Right lobe of liver (tissue), 6 donors: ENCODE measurements around the gene BANP. TPM values are rescaled to one million over a fixed set of nuclear protein-coding genes. Genes with fewer than 3 reads are reported as not detected.

Experiments used
- ATAC-seq, 4 donors: fragments of 200-7000 bp; cut with Tn5 transposase; one replicate each; pipeline ENCODE4 v1.9.1; 2020; ENCODE audit warnings: mild to moderate bottlenecking in 4 of 4, moderate library complexity in 4 of 4
- DNase-seq, 3 donors: peaks; one replicate each; pipeline ENCODE4 v3.0.0-alpha.2; 2020
- H3K27ac ChIP-seq, 3 donors: fragments of 200-600 bp; one replicate each; pipeline ENCODE4 v1.8.0; 2022
- H3K27me3 ChIP-seq, 2 donors: fragments of 200-600 bp; one replicate each; pipeline ENCODE4 v1.8.0; 2022
- H3K36me3 ChIP-seq, 4 donors: fragments of 200-600 bp; sonication (generic) in 1 of 4; one replicate each; pipeline versions ENCODE4 v1.5.1 to v1.8.0; 2017 to 2022; ENCODE audit warnings: control low read depth in 1 of 4
- H3K4me1 ChIP-seq, 4 donors: fragments of 200-600 bp; sonication (generic) in 1 of 4; one replicate each; pipeline versions ENCODE4 v1.5.1 to v1.8.0; 2017 to 2022; ENCODE audit warnings: control low read depth in 1 of 4
- H3K4me3 ChIP-seq, 3 donors: fragments of 200-600 bp; one replicate each; pipeline ENCODE4 v1.8.0; 2022
- H3K9me3 ChIP-seq, 4 donors: fragments of 200-600 bp; sonication (generic) in 1 of 4; one replicate each; pipeline versions ENCODE4 v1.5.1 to v1.8.0; 2017 to 2022; ENCODE audit warnings: control low read depth in 1 of 4
- POLR2A ChIP-seq: fragments of 450-650 bp; IDR thresholded peaks from one replicate; pipeline ENCODE4 v1.6.1; 2017; ENCODE audit warnings: antibody characterized with exemption, mild to moderate bottlenecking
- WGBS: methylation state at CpG from one replicate; pipeline ENCODE4 v1.1.6; 2018; ENCODE audit warnings: low coverage, low lambda C conversion rate; ENCODE audit not compliant: insufficient coverage; ENCODE audit errors: missing lambda C conversion rate; 5-methylcytosine and 5-hydroxymethylcytosine counted together
- intact Hi-C, 2 donors: fragments of 100-400 bp; cut with DNase I; formaldehyde crosslinking; loops; one replicate each; pipeline versions ENCODE4 v1.11.2 to v1.14.1; 2022
- total RNA-seq, 6 experiments: library from RNA; depleted of rRNA in 2 of 6; stranded (reverse); fragments of >200 nt in 2 of 6; fragmentation: NEBNext Ultra II Directional in 3 of 6; extraction: Animal tissue kit (Norgen Biotek cat#: 25700) in 3 of 6; gene quantifications; one replicate each; pipeline versions ENCODE4 v1.1.0 to v1.2.4, GENCODE V29; 2016 to 2023
- TF ChIP-seq, protein P1 (sequence below), 4 donors: fragments of 200-600 bp in 3 of 4; fragments of 450-650 bp in 1 of 4; IDR thresholded peaks; one replicate each; pipeline versions ENCODE4 v1.5.1 to v1.8.0; 2016 to 2022; ENCODE audit warnings: antibody characterized with exemption in 4 of 4, mild to moderate bottlenecking in 2 of 4
- donor health status: DM: no; HTN: yes; CAD: no.
- donor health status: DM: no; HTN: no; CAD: no.
- donor health status: DM: no; HTN: no; CAD: no.
- donor health status: DM: no; HTN: yes; CAD: no.
- donor health status: DM: no; HTN: yes; CAD: no.

The BANP gene
- total RNA-seq, 6 experiments from 2014 or later: 11.2 to 20.7 (median 18.8) TPM

- peaks cover 0 to 11% (median 0%) of the 10 kb centered on the region in 4 donors for H3K36me3 ChIP-seq
- TF ChIP-seq, protein P1, sequence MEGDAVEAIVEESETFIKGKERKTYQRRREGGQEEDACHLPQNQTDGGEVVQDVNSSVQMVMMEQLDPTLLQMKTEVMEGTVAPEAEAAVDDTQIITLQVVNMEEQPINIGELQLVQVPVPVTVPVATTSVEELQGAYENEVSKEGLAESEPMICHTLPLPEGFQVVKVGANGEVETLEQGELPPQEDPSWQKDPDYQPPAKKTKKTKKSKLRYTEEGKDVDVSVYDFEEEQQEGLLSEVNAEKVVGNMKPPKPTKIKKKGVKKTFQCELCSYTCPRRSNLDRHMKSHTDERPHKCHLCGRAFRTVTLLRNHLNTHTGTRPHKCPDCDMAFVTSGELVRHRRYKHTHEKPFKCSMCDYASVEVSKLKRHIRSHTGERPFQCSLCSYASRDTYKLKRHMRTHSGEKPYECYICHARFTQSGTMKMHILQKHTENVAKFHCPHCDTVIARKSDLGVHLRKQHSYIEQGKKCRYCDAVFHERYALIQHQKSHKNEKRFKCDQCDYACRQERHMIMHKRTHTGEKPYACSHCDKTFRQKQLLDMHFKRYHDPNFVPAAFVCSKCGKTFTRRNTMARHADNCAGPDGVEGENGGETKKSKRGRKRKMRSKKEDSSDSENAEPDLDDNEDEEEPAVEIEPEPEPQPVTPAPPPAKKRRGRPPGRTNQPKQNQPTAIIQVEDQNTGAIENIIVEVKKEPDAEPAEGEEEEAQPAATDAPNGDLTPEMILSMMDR (IDR thresholded peaks at IDR 0.05): no peak
- TF ChIP-seq POLR2A: no peak
- ATAC-seq (no peak), DNase-seq (peak in 1 of 3 donors; percentile 47)
- H3K4me3 ChIP-seq: no peak overlapping the region
- H3K27ac ChIP-seq: no peak overlapping the region
- no peaks in the 10 kb centered on the region for H3K4me1 ChIP-seq
- no peaks in the 10 kb centered on the region for H3K9me3 ChIP-seq
- intact Hi-C loops: no loop called here
- H3K27me3 ChIP-seq: no peaks in the 10 kb centered on the region
- WGBS: 81% methylated on average over 10 of the region's 30 CpGs
These were observed 126.3 kb downstream of the BANP start for GRCh38 chr16:88077328-88078108.

- Histone ChIP-seq H3K36me3 (peaks cover 0 to 4% (median 0%) of the 10 kb centered on the region in 4 donors), H3K9me3 (no peaks in the 10 kb centered on the region), H3K27me3 (no peaks in the 10 kb centered on the region), H3K27ac (no peak overlapping the region), H3K4me3 (no peak overlapping the region), H3K4me1 (no peaks in the 10 kb centered on the region)
- ATAC-seq (no peak), DNase-seq (peak in 2 of 3 donors; percentile 5 to 33)
- intact Hi-C loops: no loop called here
- 92% methylated on average over 7 of the region's 17 CpGs for WGBS
- TF ChIP-seq, protein P1 (IDR thresholded peaks at IDR 0.05): no peak
- TF ChIP-seq POLR2A: no peak
These were observed 127.0 kb downstream of the BANP start for GRCh38 chr16:88078111-88078775.

DNA sequence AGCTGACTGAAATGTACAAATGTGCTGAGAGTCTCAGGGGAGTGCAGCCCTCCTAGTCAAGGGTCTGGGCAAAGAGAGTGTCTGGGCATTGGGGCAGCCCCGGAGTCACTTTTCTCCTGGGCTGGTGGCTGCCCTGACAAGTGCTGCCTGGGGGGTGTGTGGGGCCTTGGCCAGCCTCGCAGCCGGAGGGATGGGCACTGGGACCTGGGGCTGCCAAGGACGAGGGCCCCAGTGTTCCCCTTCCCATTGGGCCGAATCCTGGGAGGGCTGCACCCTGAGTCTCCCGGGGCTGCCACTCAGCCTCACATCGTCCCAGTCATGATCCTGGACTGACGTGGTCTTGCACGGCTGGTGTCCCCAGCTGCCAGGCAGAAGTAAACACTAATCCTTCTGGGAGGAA, 132.3 kb downstream of the BANP start:
- no peaks in the 10 kb centered on the region for H3K4me1 ChIP-seq
- no peaks in the 10 kb centered on the region for H3K36me3 ChIP-seq
- intact Hi-C loops: no loop called here
- no peak for DNase-seq
- WGBS: 77% methylated on average over 2 of the region's 9 CpGs
- no peaks in the 10 kb centered on the region for H3K9me3 ChIP-seq
- H3K4me3 ChIP-seq: no peak overlapping the region
- peak in 2 of 4 donors; percentile 17 to 33 for ATAC-seq
- TF ChIP-seq POLR2A: no peak
- TF ChIP-seq, protein P1 (IDR thresholded peaks at IDR 0.05): no peak
- no peak overlapping the region for H3K27ac ChIP-seq
- H3K27me3 ChIP-seq: no peaks in the 10 kb centered on the region

- WGBS: 67% methylated on average over 3 of the region's 3 CpGs
These were observed 133.6 kb downstream of the BANP start for GRCh38 chr16:88084881-88085280.

More at GRCh38 chr16:88084881-88085280, 133.6 kb downstream of the BANP start:
- DNase-seq (no peak), ATAC-seq (no peak)
- no peak overlapping the region for H3K27ac ChIP-seq
- no peaks in the 10 kb centered on the region for H3K27me3 ChIP-seq
- TF ChIP-seq, protein P1 (IDR thresholded peaks at IDR 0.05): no peak
- TF ChIP-seq POLR2A: no peak
- H3K9me3 ChIP-seq: no peaks in the 10 kb centered on the region
- H3K4me3 ChIP-seq: no peak overlapping the region
- intact Hi-C loops: no loop called here
- H3K36me3 ChIP-seq: no peaks in the 10 kb centered on the region
- H3K4me1 ChIP-seq: no peaks in the 10 kb centered on the region
